ENCODE results near the gene ZNF230. TPM values are rescaled to one million over a fixed set of nuclear protein-coding genes. Genes with fewer than 3 reads are reported as not detected.

ZNF230 gene
- polyA plus RNA-seq, 1 donor (not counting 4 experiments of a cell fraction or from before 2014, with no cell fraction given), result 2.9 TPM

- Histone ChIP-seq H3K27ac (ENCODE audit: control insufficient read depth, insufficient read depth, low read length) (peak overlapping the region; percentile 65), H3K9me1 (ENCODE audit: control insufficient read depth, extremely low read depth, insufficient read depth, low read length) (no peaks in the 10 kb centered on the region), H3K9me3 (ENCODE audit: control insufficient read depth, low read depth, low read length) (no peaks in the 10 kb centered on the region), H3K4me3 (ENCODE audit: control insufficient read depth in 2 of 3, extremely low read depth in 1 of 3, insufficient read depth in 2 of 3, low read depth in 1 of 3, low read length in 3 of 3) (peak overlapping the region; percentile 71 to 92 (median 74)), H3K27me3 (ENCODE audit: control insufficient read depth, extremely low read depth, insufficient read depth, low read length) (no peaks in the 10 kb centered on the region), H4K20me1 (ENCODE audit: control insufficient read depth, extremely low read depth, insufficient read depth, low read length) (no peaks in the 10 kb centered on the region), H3K79me2 (ENCODE audit: control insufficient read depth, insufficient read depth, low read length) (peaks cover 3% of the 10 kb centered on the region), H3K36me3 (ENCODE audit: control insufficient read depth in 2 of 2, extremely low read depth in 1 of 2, insufficient read depth in 2 of 2, low read length in 2 of 2) (peaks cover 1 to 2% of the 10 kb centered on the region in 2 experiments), H2AFZ (ENCODE audit: control insufficient read depth, low read length) (peak overlapping the region; percentile 88), H3K4me1 (ENCODE audit: control insufficient read depth, extremely low read depth, insufficient read depth, low read length) (peaks cover 9% of the 10 kb centered on the region), H3K4me2 (ENCODE audit: control insufficient read depth, extremely low read depth, insufficient read depth, low read depth, low read length) (peak overlapping the region; percentile 68), H3K9ac (ENCODE audit: control insufficient read depth, extremely low read depth, insufficient read depth, low read length) (peak overlapping the region; percentile 74)
- DNase-seq (ENCODE audit: low read depth, low spot score) (no peak), FAIRE-seq (peak; percentile 78)
- dilution Hi-C loops (cut with MboI; ENCODE audit: extremely low pct_ligation_motif_present, low sequenced_read_pairs), result no loop called here
- no peak for TF ChIP-seq CTCF (optimal IDR thresholded peaks at IDR 0.05 in 1 of 3, IDR thresholded peaks at IDR 0.05 in 1 of 3, conservative IDR thresholded peaks at IDR 0.05 in 1 of 3; ENCODE audit: extremely low read depth in 1 of 3, insufficient read depth in 2 of 3, low read length in 3 of 3)
- no peak for TF ChIP-seq EZH2 (IDR thresholded peaks at IDR 0.05; ENCODE audit: low read length)
Observed at GRCh38 chr19:44050740-44051649, 48.2 kb downstream of the ZNF230 start.

GRCh38 chr19:44051650-44052402, 49.1 kb downstream of the ZNF230 start, which contains the start of gene ZNF223:
TSS of gene ZNF223 (plus strand) at chr19:44052036. CDS start at chr19:44055177, 3,141 bp downstream.
- Histone ChIP-seq H3K4me3 (ENCODE audit: control insufficient read depth in 2 of 3, extremely low read depth in 1 of 3, insufficient read depth in 2 of 3, low read depth in 1 of 3, low read length in 3 of 3) (peak within 1 kb of the TSS; percentile 71 to 92 (median 74)), H3K4me2 (ENCODE audit: control insufficient read depth, extremely low read depth, insufficient read depth, low read depth, low read length) (peak within 1 kb of the TSS; percentile 68), H3K27me3 (ENCODE audit: control insufficient read depth, extremely low read depth, insufficient read depth, low read length) (no peaks in the 10 kb centered on the region), H4K20me1 (ENCODE audit: control insufficient read depth, extremely low read depth, insufficient read depth, low read length) (no peaks in the 10 kb centered on the region), H3K36me3 (ENCODE audit: control insufficient read depth in 2 of 2, extremely low read depth in 1 of 2, insufficient read depth in 2 of 2, low read length in 2 of 2) (peaks cover 1 to 3% of the 10 kb centered on the region in 2 experiments), H3K4me1 (ENCODE audit: control insufficient read depth, extremely low read depth, insufficient read depth, low read length) (peaks cover 9% of the 10 kb centered on the region), H3K9ac (ENCODE audit: control insufficient read depth, extremely low read depth, insufficient read depth, low read length) (peak within 1 kb of the TSS; percentile 74), H3K9me3 (ENCODE audit: control insufficient read depth, low read depth, low read length) (no peaks in the 10 kb centered on the region), H3K27ac (ENCODE audit: control insufficient read depth, insufficient read depth, low read length) (peak within 1 kb of the TSS; percentile 65), H3K9me1 (ENCODE audit: control insufficient read depth, extremely low read depth, insufficient read depth, low read length) (no peaks in the 10 kb centered on the region), H3K79me2 (ENCODE audit: control insufficient read depth, insufficient read depth, low read length) (peaks cover 3% of the 10 kb centered on the region), H2AFZ (ENCODE audit: control insufficient read depth, low read length) (peak within 1 kb of the TSS; percentile 92)
- DNase-seq (ENCODE audit: low read depth, low spot score), result peak; percentile 54
- no peak for TF ChIP-seq EZH2 (IDR thresholded peaks at IDR 0.05; ENCODE audit: low read length)
- TF ChIP-seq CTCF (optimal IDR thresholded peaks at IDR 0.05 in 1 of 3, IDR thresholded peaks at IDR 0.05 in 1 of 3, conservative IDR thresholded peaks at IDR 0.05 in 1 of 3; ENCODE audit: extremely low read depth in 1 of 3, insufficient read depth in 2 of 3, low read length in 3 of 3), result no peak
- dilution Hi-C loops (cut with MboI; ENCODE audit: extremely low pct_ligation_motif_present, low sequenced_read_pairs), result no loop called here
- FAIRE-seq, result peak; percentile 99

Data from keratinocyte (primary cell).